ENCODE measurements around the gene CYP4V2.
A peak's percentile ranks its signal among the peaks of the same experiment; 100 is the strongest.

The CYP4V2 gene

GRCh38 chr4:186190581-186191199 lies 677 bp upstream of the CYP4V2 start:
- no peaks in the 10 kb centered on the region for H3K27me3 ChIP-seq (ENCODE audit: insufficient read depth, low read length)
- H3K4me2 ChIP-seq (ENCODE audit: low read length), result peak overlapping the region; percentile 86
- peaks cover 22% of the 10 kb centered on the region for H3K4me1 ChIP-seq (ENCODE audit: insufficient read depth, low read length, severe bottlenecking)
- H3K9me3 ChIP-seq (ENCODE audit: low read length), result no peaks in the 10 kb centered on the region
- no peaks in the 10 kb centered on the region for H4K20me1 ChIP-seq (ENCODE audit: insufficient read depth, low read length)
- peak overlapping the region; percentile 79 for H3K9ac ChIP-seq (ENCODE audit: low read length)
- H3K79me2 ChIP-seq (ENCODE audit: insufficient read depth, low read length), result no peaks in the 10 kb centered on the region
- H3K4me3 ChIP-seq (ENCODE audit: low read depth, low read length, poor library complexity, severe bottlenecking), result peak overlapping the region; percentile 88
- H2AFZ ChIP-seq (ENCODE audit: low read length), result peak overlapping the region; percentile 68
- no peaks in the 10 kb centered on the region for H3F3A ChIP-seq (ENCODE audit: insufficient read depth, low read length)
- TF ChIP-seq CTCF (IDR thresholded peaks at IDR 0.05; ENCODE audit: low read length) (peak; percentile 18; the same call in 1 of the 2 replicates), EZH2 (IDR thresholded peaks at IDR 0.05; ENCODE audit: borderline replicate concordance, low read length) (no peak)
- H3K36me3 ChIP-seq (ENCODE audit: insufficient read depth, low read length), result no peaks in the 10 kb centered on the region
- no peaks in the 10 kb centered on the region for H3K9me2 ChIP-seq (ENCODE audit: low read depth, low read length)
- no peak overlapping the region for H3K27ac ChIP-seq (ENCODE audit: low read depth, low read length, poor library complexity, severe bottlenecking)

- Histone ChIP-seq H2AFZ (ENCODE audit: low read length) (peak overlapping the region; percentile 89), H3K27ac (ENCODE audit: low read depth, low read length, poor library complexity, severe bottlenecking) (no peak overlapping the region), H3K4me2 (ENCODE audit: low read length) (peak overlapping the region; percentile 86), H3F3A (ENCODE audit: insufficient read depth, low read length) (no peaks in the 10 kb centered on the region), H3K9me3 (ENCODE audit: low read length) (no peaks in the 10 kb centered on the region), H3K9me2 (ENCODE audit: low read depth, low read length) (no peaks in the 10 kb centered on the region), H3K9ac (ENCODE audit: low read length) (peak overlapping the region; percentile 79), H4K20me1 (ENCODE audit: insufficient read depth, low read length) (no peaks in the 10 kb centered on the region), H3K4me1 (ENCODE audit: insufficient read depth, low read length, severe bottlenecking) (peaks cover 22% of the 10 kb centered on the region), H3K4me3 (ENCODE audit: low read depth, low read length, poor library complexity, severe bottlenecking) (peak overlapping the region; percentile 88), H3K79me2 (ENCODE audit: insufficient read depth, low read length) (no peaks in the 10 kb centered on the region), H3K36me3 (ENCODE audit: insufficient read depth, low read length) (no peaks in the 10 kb centered on the region), H3K27me3 (ENCODE audit: insufficient read depth, low read length) (no peaks in the 10 kb centered on the region)
- TF ChIP-seq EZH2 (IDR thresholded peaks at IDR 0.05; ENCODE audit: borderline replicate concordance, low read length) (no peak), CTCF (IDR thresholded peaks at IDR 0.05; ENCODE audit: low read length) (no peak)
Observed at GRCh38 chr4:186192066-186192612, 772 bp downstream of the CYP4V2 start.

- Histone ChIP-seq H4K20me1 (ENCODE audit: insufficient read depth, low read length) (no peaks in the 10 kb centered on the region), H3K4me1 (ENCODE audit: insufficient read depth, low read length, severe bottlenecking) (peaks cover 22% of the 10 kb centered on the region), H3K4me3 (ENCODE audit: low read depth, low read length, poor library complexity, severe bottlenecking) (no peak overlapping the region), H3F3A (ENCODE audit: insufficient read depth, low read length) (no peaks in the 10 kb centered on the region), H3K9me2 (ENCODE audit: low read depth, low read length) (no peaks in the 10 kb centered on the region), H3K36me3 (ENCODE audit: insufficient read depth, low read length) (no peaks in the 10 kb centered on the region), H3K9ac (ENCODE audit: low read length) (no peak overlapping the region), H3K27ac (ENCODE audit: low read depth, low read length, poor library complexity, severe bottlenecking) (no peak overlapping the region), H3K79me2 (ENCODE audit: insufficient read depth, low read length) (no peaks in the 10 kb centered on the region), H3K4me2 (ENCODE audit: low read length) (no peak overlapping the region), H3K9me3 (ENCODE audit: low read length) (no peaks in the 10 kb centered on the region), H2AFZ (ENCODE audit: low read length) (no peak overlapping the region), H3K27me3 (ENCODE audit: insufficient read depth, low read length) (no peaks in the 10 kb centered on the region)
- TF ChIP-seq CTCF (IDR thresholded peaks at IDR 0.05; ENCODE audit: low read length), result no peak
Observed at GRCh38 chr4:186193851-186194250, 2.5 kb downstream of the CYP4V2 start.

Measured in OCI-LY1 (cell line).